PC-9 (cell line): ENCODE results near the gene HPCAL4. TPM values are rescaled to one million over a fixed set of nuclear protein-coding genes. Genes with fewer than 3 reads are reported as not detected.

Source experiments
- BruUV-seq: library from RNA; stranded (reverse); fragments of 400-500 nt; replicated peaks from 2 replicates; lab custom pipeline; 2021; lab: Mats Ljungman, UMichigan
- CTCF ChIA-PET: fragments of 300-600 bp; sonication (Branson Sonifier 250); formaldehyde crosslinking; loops from one replicate; lab custom pipeline; 2022; ENCODE audit warnings: antibody characterized with exemption; lab: Charles Lee
- POLR2A ChIA-PET: fragments of 300-600 bp; sonication (Branson Sonifier 250); formaldehyde crosslinking; loops from one replicate; lab custom pipeline; 2022; ENCODE audit warnings: antibody characterized with exemption; ENCODE audit not compliant: unreplicated experiment; lab: Charles Lee
- DNase-seq, 2 experiments: peaks; one replicate each; pipeline versions ENCODE4 v3.0.0 to v3.0.0-alpha.2; 2015 to 2022; ENCODE audit warnings: mixed read lengths in 1 of 2
- H2AFZ ChIP-seq: fragments of 200-600 bp; sonication (generic); 2 replicates; pipeline ENCODE4 v1.8.1; 2017; ENCODE audit warnings: antibody characterized with exemption
- H3F3A ChIP-seq: fragments of 200-600 bp; sonication (generic); 2 replicates; pipeline ENCODE4 v1.8.1; 2017; ENCODE audit warnings: antibody characterized with exemption, mild to moderate bottlenecking, low read depth; ENCODE audit not compliant: insufficient read depth
- H3K27ac ChIP-seq: fragments of 200-600 bp; sonication (generic); 2 replicates; pipeline ENCODE4 v1.6.1; 2016; ENCODE audit warnings: mixed run types
- H3K27me3 ChIP-seq: fragments of 200-600 bp; sonication (generic); 2 replicates; pipeline ENCODE4 v1.6.1; 2016; ENCODE audit warnings: low read depth, mixed run types; ENCODE audit not compliant: insufficient read depth
- H3K36me3 ChIP-seq: fragments of 200-600 bp; sonication (generic); 2 replicates; pipeline ENCODE4 v1.6.1; 2016; ENCODE audit warnings: low read depth, mixed run types
- H3K4me1 ChIP-seq: fragments of 200-600 bp; sonication (generic); replicated peaks from 2 replicates; pipeline ENCODE4 v1.6.1; 2016; ENCODE audit warnings: mixed run types; ENCODE audit not compliant: insufficient read depth
- H3K4me2 ChIP-seq: fragments of 200-600 bp; sonication (generic); 2 replicates; pipeline ENCODE4 v1.6.1; 2017; ENCODE audit warnings: mixed run types
- H3K4me3 ChIP-seq: fragments of 200-600 bp; sonication (generic); 2 replicates; pipeline ENCODE4 v1.6.1; 2016; ENCODE audit warnings: mixed run types
- H3K79me2 ChIP-seq: fragments of 200-600 bp; sonication (generic); 2 replicates; pipeline ENCODE4 v1.6.1; 2017; ENCODE audit warnings: low read depth, mixed run types
- H3K9me2 ChIP-seq: fragments of 200-600 bp; sonication (generic); 2 replicates; pipeline ENCODE4 v1.8.1; 2017; ENCODE audit warnings: mild to moderate bottlenecking; ENCODE audit not compliant: insufficient read depth
- H3K9me3 ChIP-seq: fragments of 200-600 bp; sonication (generic); 2 replicates; pipeline ENCODE4 v1.8.1; 2016; ENCODE audit warnings: low read depth; ENCODE audit not compliant: insufficient read depth
- H4K20me1 ChIP-seq: fragments of 200-600 bp; sonication (generic); 2 replicates; pipeline ENCODE4 v1.8.1; 2017; ENCODE audit not compliant: insufficient read depth
- EZH2 ChIP-seq: fragments of 200-600 bp; sonication (generic); IDR thresholded peaks from 2 replicates; pipeline ENCODE4 v1.8.0; 2017; ENCODE audit warnings: antibody characterized with exemption, low read depth
- intact Hi-C: fragments of 100-400 bp; cut with micrococcal nuclease; formaldehyde crosslinking; loops from one replicate; pipeline ENCODE4 v1.10.0; 2022; ENCODE audit not compliant: unreplicated experiment
- total RNA-seq: library from RNA; stranded (reverse); gene quantifications from 2 replicates; pipeline ENCODE4 v1.2.3, GENCODE V29; 2021
- TF ChIP-seq, protein P1 (sequence below): fragments of 200-600 bp; sonication (generic); conservative IDR thresholded peaks from 2 replicates; pipeline ENCODE4 v1.6.1; 2017; ENCODE audit warnings: mixed run types, antibody characterized with exemption, mild to moderate bottlenecking, moderate library complexity

The HPCAL4 gene
- total RNA-seq, 1 experiment from 2014 or later = 0.07 TPM

DNA sequence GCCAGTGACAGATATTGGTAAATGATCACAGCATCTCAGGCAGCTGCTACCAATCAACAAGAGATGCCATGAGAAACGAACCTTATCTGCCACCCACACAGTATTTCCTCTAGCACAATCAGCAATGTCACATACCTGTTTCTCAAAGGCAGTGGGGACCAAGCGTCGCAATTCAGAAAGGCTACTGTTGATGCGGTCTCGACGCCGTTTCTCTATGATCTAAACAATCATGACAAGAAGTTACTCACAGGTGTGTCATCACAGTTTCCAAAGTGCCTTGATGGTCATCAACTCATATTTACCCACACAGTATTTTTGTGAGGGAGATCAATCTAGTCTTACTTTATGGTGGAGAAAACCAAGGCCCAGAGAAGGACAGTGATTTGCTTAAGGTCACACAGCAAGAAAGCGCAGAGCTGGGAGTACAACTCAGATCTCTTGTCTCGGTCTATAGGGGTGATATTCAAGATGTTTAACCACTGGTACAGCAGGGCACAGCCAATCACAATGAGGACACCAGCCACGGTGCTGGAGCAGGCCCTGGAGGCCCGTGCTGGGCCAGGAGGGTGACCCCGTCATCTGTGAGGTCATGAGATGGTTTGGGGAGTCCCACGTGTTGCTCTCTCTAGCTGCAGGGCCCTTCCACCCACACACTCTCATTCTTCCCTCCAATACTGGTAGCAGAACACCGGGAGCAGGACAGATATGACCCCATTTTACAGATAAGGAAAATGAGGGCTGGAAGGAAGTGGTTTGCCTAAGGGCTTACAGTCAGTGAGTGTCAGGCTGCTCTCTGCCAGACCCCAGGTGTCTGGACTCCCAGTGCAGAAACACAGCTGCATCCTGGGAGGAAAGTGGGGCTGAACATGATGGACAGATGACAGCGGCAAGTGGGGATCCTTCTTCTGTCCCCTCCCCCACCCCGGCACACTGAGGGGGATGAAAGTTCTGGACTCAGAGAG is 59.6 kb downstream of the HPCAL4 start:
- Histone ChIP-seq H2AFZ (no peak overlapping the region), H3K79me2 (no peaks in the 10 kb centered on the region), H3F3A (no peaks in the 10 kb centered on the region), H3K4me1 (no peaks in the 10 kb centered on the region), H3K36me3 (no peaks in the 10 kb centered on the region), H3K27me3 (peaks cover 62% of the 10 kb centered on the region), H3K4me3 (no peak overlapping the region), H3K9me2 (no peaks in the 10 kb centered on the region), H3K27ac (no peak overlapping the region), H4K20me1 (no peaks in the 10 kb centered on the region), H3K9me3 (no peaks in the 10 kb centered on the region), H3K4me2 (no peak overlapping the region)
- ChIA-PET POLR2A (no interaction called here), CTCF (no interaction called here)
- TF ChIP-seq, protein P1, sequence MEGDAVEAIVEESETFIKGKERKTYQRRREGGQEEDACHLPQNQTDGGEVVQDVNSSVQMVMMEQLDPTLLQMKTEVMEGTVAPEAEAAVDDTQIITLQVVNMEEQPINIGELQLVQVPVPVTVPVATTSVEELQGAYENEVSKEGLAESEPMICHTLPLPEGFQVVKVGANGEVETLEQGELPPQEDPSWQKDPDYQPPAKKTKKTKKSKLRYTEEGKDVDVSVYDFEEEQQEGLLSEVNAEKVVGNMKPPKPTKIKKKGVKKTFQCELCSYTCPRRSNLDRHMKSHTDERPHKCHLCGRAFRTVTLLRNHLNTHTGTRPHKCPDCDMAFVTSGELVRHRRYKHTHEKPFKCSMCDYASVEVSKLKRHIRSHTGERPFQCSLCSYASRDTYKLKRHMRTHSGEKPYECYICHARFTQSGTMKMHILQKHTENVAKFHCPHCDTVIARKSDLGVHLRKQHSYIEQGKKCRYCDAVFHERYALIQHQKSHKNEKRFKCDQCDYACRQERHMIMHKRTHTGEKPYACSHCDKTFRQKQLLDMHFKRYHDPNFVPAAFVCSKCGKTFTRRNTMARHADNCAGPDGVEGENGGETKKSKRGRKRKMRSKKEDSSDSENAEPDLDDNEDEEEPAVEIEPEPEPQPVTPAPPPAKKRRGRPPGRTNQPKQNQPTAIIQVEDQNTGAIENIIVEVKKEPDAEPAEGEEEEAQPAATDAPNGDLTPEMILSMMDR = no peak
- TF ChIP-seq EZH2 = no peak
- intact Hi-C loops = no loop called here
- no TSS peak for BruUV-seq
- DNase-seq = no peak

DNA sequence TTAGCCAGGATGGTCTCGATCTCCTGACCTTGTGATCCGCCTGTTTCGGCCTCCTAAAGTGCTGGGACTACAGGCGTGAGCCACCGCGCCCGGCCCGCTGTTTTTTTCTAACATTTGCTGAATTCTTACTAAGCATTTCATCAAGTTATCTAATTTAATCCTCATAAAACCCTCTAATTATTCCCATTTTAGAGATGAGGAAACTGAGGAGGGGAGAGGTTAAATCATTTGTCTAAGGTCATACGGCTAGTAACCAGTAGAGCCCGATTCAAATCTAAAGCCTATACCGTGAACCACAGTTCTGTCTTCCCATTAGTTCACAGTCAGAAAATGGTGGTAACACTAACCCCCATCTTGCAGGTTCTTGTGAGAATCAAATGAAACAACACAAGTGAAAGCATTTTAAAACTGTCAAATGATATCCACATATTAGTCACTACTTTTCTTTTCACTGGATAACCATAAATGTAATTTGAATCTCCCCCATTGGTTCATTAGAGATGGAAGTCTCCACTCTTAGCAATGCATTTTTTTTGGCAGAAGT is 62.4 kb downstream of the HPCAL4 start:
- H3K4me2 ChIP-seq = no peak overlapping the region
- no TSS peak for BruUV-seq
- H3K4me3 ChIP-seq = no peak overlapping the region
- no peaks in the 10 kb centered on the region for H3F3A ChIP-seq
- H3K9me2 ChIP-seq = no peaks in the 10 kb centered on the region
- peaks cover 73% of the 10 kb centered on the region for H3K27me3 ChIP-seq
- DNase-seq = no peak
- CTCF ChIA-PET = no interaction called here
- POLR2A ChIA-PET = no interaction called here
- H3K9me3 ChIP-seq = no peaks in the 10 kb centered on the region
- TF ChIP-seq EZH2 = no peak
- TF ChIP-seq, protein P1 = no peak
- no peak overlapping the region for H3K27ac ChIP-seq
- no peak overlapping the region for H2AFZ ChIP-seq
- intact Hi-C loops = no loop called here
- no peaks in the 10 kb centered on the region for H3K36me3 ChIP-seq
- H4K20me1 ChIP-seq = no peaks in the 10 kb centered on the region; the same call in 1 of the 2 replicates
- no peaks in the 10 kb centered on the region for H3K4me1 ChIP-seq
- H3K79me2 ChIP-seq = no peaks in the 10 kb centered on the region

Other genes with a start within 250 kb of the HPCAL4 start
- gene BMP8A, start 199.8 kb downstream of the HPCAL4 start, total RNA-seq = 0.31 TPM in 1 of 2 replicates, not detected in the other
- 500 and 561 TPM in 2 replicates for gene PABPC4, start 114.6 kb downstream of the HPCAL4 start, total RNA-seq
- gene HEYL, start 51.8 kb downstream of the HPCAL4 start, total RNA-seq = 0.17 and 0.35 TPM in 2 replicates
- gene NT5C1A, start 19.3 kb downstream of the HPCAL4 start, total RNA-seq = not detected in 2 replicates
- 81.1 and 89.5 TPM in 2 replicates for gene PPIE, start 47.4 kb upstream of the HPCAL4 start, total RNA-seq
- gene OXCT2, start 79.9 kb upstream of the HPCAL4 start, total RNA-seq = 1.3 and 1.6 TPM in 2 replicates
- gene BMP8B, start 97.4 kb upstream of the HPCAL4 start, total RNA-seq = 2.4 TPM in 2 replicates
- 36.5 and 38.5 TPM in 2 replicates for gene TRIT1, start 192.1 kb upstream of the HPCAL4 start, total RNA-seq
- 3.8 and 6.2 TPM in 2 replicates for gene MYCL, start 210.5 kb upstream of the HPCAL4 start, total RNA-seq